ENCODE data around the gene BOLL.
"Not testable (repeated sequence)": the region's sequence is repeated elsewhere in the genome, so short reads cannot be mapped to it uniquely, and the experiment has no call there.

The BOLL gene

DNA sequence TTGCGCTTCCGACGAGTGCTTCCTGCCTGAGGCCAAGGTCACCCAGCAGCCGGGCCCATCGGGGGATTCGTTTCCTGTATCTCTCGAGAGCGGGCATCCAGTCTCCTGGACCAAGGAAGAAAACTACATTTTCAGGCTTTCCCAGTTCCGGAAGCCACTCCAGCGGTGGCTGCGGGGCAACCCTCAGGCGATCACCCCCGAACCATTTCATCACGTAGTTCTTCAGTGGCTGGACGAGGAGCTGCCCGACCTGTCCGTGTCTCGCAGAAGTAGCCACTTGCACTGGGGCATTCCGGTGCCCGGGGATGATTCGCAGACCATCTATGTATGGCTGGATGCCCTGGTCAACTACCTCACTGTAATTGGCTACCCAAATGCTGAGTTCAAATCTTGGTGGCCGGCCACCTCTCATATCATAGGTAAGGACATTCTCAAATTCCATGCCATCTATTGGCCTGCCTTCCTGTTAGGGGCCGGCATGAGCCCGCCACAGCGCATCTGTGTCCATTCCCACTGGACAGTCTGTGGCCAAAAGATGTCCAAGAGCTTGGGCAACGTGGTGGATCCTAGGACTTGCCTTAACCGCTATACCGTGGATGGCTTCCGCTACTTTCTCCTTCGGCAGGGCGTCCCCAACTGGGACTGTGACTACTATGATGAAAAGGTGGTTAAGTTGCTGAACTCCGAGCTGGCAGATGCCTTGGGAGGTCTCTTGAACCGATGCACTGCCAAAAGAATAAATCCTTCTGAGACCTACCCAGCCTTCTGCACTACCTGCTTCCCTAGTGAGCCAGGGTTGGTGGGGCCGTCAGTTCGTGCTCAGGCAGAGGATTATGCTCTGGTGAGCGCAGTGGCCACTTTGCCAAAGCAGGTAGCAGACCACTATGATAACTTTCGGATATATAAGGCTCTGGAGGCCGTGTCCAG, 78.9 kb downstream of the BOLL start:
- DNase-seq = peak; percentile 4

DNA sequence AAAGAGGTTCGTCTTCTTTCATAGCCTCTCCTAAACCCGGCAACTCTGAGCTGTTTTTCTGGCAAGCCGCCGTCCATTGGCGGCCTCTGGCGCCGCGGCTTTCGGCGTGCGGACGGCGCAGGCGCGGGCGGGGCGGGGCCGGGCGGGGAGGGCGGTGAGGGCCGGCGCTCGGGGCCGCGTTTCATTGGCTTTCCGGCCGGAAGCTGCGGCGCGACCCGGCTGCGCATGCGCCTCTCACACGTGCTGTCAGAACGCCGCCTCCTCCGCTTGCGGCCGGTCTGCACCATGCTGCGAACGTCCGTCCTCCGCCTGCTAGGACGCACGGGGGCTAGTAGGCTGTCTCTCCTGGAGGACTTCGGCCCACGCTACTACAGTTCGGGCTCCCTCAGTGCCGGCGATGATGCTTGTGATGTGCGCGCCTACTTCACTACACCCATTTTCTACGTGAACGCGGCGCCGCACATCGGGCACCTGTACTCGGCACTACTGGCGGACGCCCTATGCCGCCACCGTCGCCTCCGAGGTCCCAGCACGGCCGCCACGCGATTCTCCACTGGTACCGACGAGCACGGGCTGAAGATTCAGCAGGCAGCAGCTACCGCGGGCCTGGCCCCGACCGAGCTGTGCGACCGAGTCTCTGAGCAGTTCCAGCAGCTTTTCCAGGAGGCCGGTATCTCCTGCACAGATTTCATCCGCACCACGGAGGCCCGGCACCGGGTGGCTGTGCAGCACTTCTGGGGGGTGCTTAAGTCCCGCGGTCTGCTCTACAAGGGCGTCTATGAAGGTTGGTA, 79.8 kb downstream of the BOLL start, which contains the start of gene MARS2:
TSS of gene MARS2 (plus strand) at position 249 of the 791 bp plus-strand sequence. CDS start at position 286, 37 bp downstream.
- peak; percentile 90 for DNase-seq

DNA sequence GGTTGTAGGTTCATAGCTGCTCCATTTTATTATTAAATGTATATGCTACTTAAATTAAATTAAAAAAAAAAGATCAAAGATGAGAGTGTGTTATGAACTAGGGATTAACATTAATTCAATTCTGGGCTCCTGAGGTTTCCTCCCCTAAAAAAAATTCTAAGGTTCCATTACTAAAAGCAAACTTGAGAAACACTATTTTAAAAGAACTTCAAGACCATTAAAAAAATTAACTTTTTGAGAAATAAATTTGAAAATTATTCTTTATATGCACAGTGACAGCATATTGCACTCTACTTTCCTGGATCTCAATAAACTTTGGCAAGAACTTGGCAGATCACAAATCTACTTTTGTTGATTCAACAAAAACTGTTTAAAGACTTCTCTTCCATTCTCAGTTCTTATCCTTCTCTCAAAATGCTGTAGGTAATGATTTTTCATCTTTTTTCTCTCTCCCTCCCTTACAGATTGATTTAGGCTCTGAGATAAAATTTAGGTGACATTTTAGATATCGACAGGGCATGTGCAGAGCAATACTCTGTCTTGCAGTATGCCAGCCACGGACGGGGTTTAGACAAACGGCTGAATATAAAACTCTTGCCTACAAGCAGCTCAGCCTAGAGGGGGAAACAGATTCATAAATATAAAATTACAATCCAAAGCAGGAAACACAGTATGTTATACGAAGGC, 80.5 kb downstream of the BOLL start:
- DNase-seq = no peak

DNA sequence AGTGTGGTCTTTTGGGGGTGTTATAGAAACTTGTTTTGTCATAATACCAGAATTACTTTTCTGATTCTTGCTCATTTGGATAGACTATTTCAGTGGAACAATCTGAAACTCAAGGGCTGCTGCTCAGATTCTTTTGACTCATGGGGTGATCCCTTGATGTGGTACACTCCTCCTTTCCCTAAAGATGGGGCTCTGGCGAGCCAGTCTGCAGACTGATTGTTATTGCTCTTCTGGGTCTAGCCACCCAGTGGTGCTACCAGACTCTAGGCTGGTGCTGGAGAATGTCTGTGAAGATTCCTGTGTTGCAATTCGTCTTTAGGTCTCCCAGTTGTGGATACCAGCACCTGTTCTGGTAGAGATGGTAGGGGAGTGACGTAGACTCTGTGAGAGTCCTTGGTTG, 84.2 kb downstream of the BOLL start:
- no peak for DNase-seq

DNA sequence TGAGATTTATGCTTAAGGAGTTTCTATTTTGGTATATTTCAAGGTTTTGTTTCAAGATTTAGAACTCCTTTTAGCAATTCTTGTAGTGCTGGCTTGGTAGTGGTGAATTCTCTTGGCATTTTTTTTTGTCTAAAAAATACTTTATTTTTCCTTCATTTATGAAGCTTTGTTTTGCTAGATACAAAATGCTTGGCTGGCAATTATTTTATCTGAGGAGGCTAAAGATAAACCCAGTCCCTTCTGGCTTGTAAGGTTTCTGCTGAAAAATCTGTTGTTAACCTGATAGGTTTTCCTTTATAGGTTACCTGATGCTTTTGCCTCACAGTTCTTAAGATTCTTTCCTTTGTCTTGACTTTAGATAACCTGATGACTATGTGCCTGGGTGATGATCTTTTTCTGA, 85.4 kb downstream of the BOLL start:
- not testable (repeated sequence) for DNase-seq

DNA sequence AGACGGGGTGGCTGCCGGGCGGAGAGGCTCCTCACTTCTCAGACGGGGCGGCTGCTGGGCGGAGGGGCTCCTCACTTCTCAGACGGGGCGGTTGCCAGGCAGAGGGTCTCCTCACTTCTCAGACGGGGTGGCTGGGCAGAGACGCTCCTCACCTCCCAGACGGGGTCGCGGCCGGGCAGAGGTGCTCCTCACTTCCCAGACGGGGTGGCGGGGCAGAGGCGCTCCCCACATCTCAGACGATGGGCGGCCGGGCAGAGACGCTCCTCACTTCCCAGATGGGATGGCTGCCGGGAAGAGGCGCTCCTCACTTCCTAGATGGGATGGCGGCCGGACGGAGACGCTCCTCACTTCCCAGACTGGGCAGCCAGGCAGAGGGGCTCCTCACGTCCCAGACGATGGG, 88.5 kb downstream of the BOLL start:
- DNase-seq = not testable (repeated sequence)

DNA sequence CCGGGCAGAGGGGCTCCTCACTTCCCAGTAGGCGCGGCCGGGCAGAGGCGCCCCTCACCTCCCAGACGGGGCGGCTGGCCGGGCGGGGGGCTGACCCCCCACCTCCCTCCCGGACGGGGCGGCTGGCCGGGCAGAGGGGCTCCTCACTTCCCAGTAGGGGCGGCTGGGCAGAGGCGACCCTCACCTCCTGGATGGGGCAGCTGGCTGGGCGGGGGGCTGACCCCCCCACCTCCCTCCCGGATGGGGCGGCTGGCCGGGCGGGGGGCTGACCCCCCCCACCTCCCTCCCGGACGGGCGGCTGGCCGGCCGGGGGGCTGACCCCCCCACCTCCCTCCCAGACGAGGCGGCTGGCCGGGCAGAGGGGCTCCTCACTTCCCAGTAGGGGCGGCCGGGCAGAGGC, 89.1 kb downstream of the BOLL start:
- not testable (repeated sequence) for DNase-seq

DNA sequence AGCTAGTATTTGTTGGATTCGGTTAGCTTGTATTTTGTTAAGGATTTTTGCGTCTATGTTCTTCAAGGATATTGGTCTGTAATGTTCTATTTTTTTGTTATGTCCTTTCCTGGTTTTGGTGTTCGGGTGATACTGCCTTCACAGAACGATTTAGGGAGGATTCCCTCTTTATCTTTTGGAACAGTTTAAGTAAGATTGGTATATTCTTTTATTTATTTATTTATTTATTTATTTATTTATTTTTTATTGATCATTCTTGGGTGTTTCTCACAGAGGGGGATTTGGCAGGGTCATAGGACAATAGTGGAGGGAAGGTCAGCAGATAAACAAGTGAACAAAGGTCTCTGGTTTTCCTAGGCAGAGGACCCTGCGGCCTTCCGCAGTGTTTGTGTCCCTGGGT, 89.9 kb downstream of the BOLL start:
- not testable (repeated sequence) for DNase-seq

DNA sequence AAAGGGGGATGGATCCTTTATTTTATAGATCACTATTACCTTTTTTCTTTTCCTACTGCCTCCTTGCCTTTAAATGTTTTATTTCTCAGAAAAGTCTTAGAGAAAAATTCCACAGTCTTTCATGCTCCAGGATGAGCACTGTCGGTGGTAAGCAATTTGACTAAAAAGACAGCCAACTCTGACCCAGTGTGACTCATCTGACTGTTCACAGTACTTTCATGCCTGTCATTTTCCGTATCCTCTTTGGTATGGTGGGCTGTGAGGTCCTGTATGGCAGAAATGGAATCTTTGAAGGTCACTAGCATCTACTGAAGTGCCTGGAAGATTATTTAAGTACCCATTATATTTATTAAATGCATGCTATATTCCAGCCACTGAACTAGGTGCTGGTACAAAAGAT, 107.6 kb downstream of the BOLL start:
- DNase-seq = no peak

DNA sequence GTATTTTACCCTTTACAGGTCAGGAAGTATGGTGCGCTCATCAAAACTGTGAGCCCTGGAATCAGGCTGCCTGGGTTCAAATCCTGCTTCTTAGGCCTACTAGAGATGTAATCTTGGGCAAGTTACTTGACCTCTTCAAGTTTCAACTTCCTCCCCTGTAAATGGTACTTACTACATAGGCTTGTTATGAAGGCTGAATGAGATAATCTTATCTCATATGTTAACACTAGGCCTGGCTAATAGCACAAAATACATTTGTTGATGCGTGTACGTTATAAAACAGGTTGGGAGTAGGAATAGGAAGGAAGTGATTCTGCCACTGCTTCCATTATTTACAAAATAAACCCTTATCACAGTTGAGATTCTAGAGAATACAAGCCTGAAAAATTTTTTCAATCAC, 108.1 kb downstream of the BOLL start:
- DNase-seq = no peak
